Measurements from ENCODE around the gene PCCA.

Gene PCCA

GRCh38 chr13:100532090-100532766, 443.3 kb downstream of the PCCA start:
- Histone ChIP-seq H3K36me3 (ENCODE audit: control insufficient read depth in 1 of 2, insufficient read depth in 2 of 2, low read length in 2 of 2) (peaks cover 4 to 5% of the 10 kb centered on the region in 2 experiments), H3K4ac (ENCODE audit: low read depth, low read length) (no peak overlapping the region), H3K14ac (ENCODE audit: low read length) (no peak overlapping the region), H3K4me3 (ENCODE audit: low read depth, low read length) (no peak overlapping the region), H3K4me2 (ENCODE audit: low read length) (no peak overlapping the region), H3K23ac (ENCODE audit: low read length) (no peak overlapping the region), H2BK5ac (ENCODE audit: low read depth, low read length, poor library complexity) (no peak overlapping the region), H3K27me3 (ENCODE audit: insufficient read depth, low read length) (no peaks in the 10 kb centered on the region), H3K79me2 (ENCODE audit: control insufficient read depth, insufficient read depth, low read length, poor library complexity) (no peaks in the 10 kb centered on the region), H4K91ac (ENCODE audit: low read depth, low read length) (no peak overlapping the region), H3K9ac (ENCODE audit: low read length) (no peak overlapping the region), H4K12ac (ENCODE audit: low read depth, low read length) (no peak overlapping the region), H2AFZ (ENCODE audit: insufficient read depth, low read length, poor library complexity) (no peak overlapping the region), H2BK12ac (ENCODE audit: low read length) (no peak overlapping the region), H3K4me1 (ENCODE audit: control insufficient read depth in 1 of 2, insufficient read depth in 2 of 2, low read length in 2 of 2) (peaks cover 2 to 3% of the 10 kb centered on the region in 2 experiments), H3K18ac (ENCODE audit: low read length) (no peak overlapping the region), H2AK5ac (ENCODE audit: low read length) (no peak overlapping the region), H2BK120ac (ENCODE audit: insufficient read depth, low read length, poor library complexity) (no peak overlapping the region), H3K79me1 (ENCODE audit: low read length) (no peaks in the 10 kb centered on the region), H3K27ac (ENCODE audit: low read depth, low read length) (no peak overlapping the region), H3K9me3 (ENCODE audit: insufficient read depth, low read depth, low read length) (peaks cover 4% of the 10 kb centered on the region), H4K8ac (ENCODE audit: low read depth, low read length) (no peak overlapping the region)
- DNase-seq = no peak
- WGBS (ENCODE audit: extremely low coverage, insufficient coverage, insufficient read length) = no CpG with 5 or more reads among the region's 60 CpGs

DNA sequence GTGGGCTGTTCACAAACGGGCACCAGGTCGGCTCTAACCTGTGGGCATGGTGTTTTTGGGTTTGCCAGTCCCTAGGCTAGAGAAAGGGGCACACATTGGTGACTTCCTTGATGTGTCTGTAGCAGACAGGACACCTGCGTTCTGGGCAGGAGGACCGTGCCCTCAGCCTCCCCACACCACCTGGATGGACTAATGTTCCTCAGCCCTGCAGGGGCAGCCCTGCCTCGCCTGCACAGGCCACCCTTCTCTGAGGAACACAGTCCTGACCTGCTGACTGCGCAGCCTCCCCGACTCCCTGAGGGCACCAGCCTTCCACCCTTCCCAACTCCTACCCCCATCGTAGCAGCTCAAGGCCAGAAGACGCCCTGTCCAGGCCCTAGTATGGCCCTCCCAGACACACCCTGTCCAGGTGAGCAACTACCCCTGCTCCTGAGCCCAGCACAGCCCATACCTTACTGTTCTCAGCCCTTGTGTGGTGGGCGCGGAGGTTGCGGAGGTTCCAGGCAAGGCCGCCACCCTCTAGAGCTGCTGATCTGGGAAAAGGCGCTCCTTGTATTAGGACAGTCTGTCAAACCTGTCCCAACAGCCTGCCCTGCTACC, 444.0 kb downstream of the PCCA start:
- no peak overlapping the region for H2AK5ac ChIP-seq (ENCODE audit: low read length)
- H4K12ac ChIP-seq (ENCODE audit: low read depth, low read length) = no peak overlapping the region
- no peak overlapping the region for H3K27ac ChIP-seq (ENCODE audit: low read depth, low read length)
- H3K79me2 ChIP-seq (ENCODE audit: control insufficient read depth, insufficient read depth, low read length, poor library complexity) = no peaks in the 10 kb centered on the region
- no peak overlapping the region for H2BK12ac ChIP-seq (ENCODE audit: low read length)
- H3K4me2 ChIP-seq (ENCODE audit: low read length) = no peak overlapping the region
- H3K4me1 ChIP-seq (ENCODE audit: control insufficient read depth in 1 of 2, insufficient read depth in 2 of 2, low read length in 2 of 2) = peaks cover 2 to 3% of the 10 kb centered on the region in 2 experiments
- no peak overlapping the region for H3K4ac ChIP-seq (ENCODE audit: low read depth, low read length)
- no peak overlapping the region for H2AFZ ChIP-seq (ENCODE audit: insufficient read depth, low read length, poor library complexity)
- peaks cover 2 to 5% of the 10 kb centered on the region in 2 experiments for H3K36me3 ChIP-seq (ENCODE audit: control insufficient read depth in 1 of 2, insufficient read depth in 2 of 2, low read length in 2 of 2)
- no peak overlapping the region for H3K18ac ChIP-seq (ENCODE audit: low read length)
- no peak overlapping the region for H2BK120ac ChIP-seq (ENCODE audit: insufficient read depth, low read length, poor library complexity)
- no peak overlapping the region for H4K8ac ChIP-seq (ENCODE audit: low read depth, low read length)
- H2BK5ac ChIP-seq (ENCODE audit: low read depth, low read length, poor library complexity) = no peak overlapping the region
- H3K23ac ChIP-seq (ENCODE audit: low read length) = no peak overlapping the region
- no peaks in the 10 kb centered on the region for H3K27me3 ChIP-seq (ENCODE audit: insufficient read depth, low read length)
- no CpG with 5 or more reads among the region's 14 CpGs for WGBS (ENCODE audit: extremely low coverage, insufficient coverage, insufficient read length)
- H3K79me1 ChIP-seq (ENCODE audit: low read length) = no peaks in the 10 kb centered on the region
- no peak for DNase-seq
- no peak overlapping the region for H3K9ac ChIP-seq (ENCODE audit: low read length)
- no peak overlapping the region for H3K4me3 ChIP-seq (ENCODE audit: low read depth, low read length)
- no peak overlapping the region for H4K91ac ChIP-seq (ENCODE audit: low read depth, low read length)
- H3K9me3 ChIP-seq (ENCODE audit: insufficient read depth, low read depth, low read length) = peaks cover 4% of the 10 kb centered on the region
- H3K14ac ChIP-seq (ENCODE audit: low read length) = no peak overlapping the region

DNA sequence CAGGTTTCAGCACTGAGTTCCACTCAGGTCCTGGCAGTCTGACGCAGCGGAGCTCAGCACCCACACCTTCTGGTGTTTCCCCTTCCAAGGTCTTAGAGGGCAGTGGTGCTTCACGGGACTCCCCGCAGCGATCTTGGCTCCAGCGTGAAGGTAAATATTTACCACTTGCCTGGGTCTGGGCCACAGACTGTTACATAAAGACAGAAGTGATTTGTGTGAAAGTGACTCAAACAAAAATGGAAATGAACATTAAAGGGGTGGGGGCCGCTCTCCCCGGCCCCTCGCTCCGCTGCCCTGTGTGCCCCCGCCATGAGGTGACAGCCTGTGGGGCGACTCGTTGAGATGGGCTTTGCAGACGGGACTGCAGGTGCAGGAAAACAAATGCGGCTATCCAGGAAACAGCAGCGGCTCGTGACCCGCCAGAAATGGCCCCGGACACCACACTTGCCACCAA, 444.7 kb downstream of the PCCA start:
- Histone ChIP-seq H3K27me3 (ENCODE audit: insufficient read depth, low read length) (no peaks in the 10 kb centered on the region), H4K8ac (ENCODE audit: low read depth, low read length) (no peak overlapping the region)

DNA sequence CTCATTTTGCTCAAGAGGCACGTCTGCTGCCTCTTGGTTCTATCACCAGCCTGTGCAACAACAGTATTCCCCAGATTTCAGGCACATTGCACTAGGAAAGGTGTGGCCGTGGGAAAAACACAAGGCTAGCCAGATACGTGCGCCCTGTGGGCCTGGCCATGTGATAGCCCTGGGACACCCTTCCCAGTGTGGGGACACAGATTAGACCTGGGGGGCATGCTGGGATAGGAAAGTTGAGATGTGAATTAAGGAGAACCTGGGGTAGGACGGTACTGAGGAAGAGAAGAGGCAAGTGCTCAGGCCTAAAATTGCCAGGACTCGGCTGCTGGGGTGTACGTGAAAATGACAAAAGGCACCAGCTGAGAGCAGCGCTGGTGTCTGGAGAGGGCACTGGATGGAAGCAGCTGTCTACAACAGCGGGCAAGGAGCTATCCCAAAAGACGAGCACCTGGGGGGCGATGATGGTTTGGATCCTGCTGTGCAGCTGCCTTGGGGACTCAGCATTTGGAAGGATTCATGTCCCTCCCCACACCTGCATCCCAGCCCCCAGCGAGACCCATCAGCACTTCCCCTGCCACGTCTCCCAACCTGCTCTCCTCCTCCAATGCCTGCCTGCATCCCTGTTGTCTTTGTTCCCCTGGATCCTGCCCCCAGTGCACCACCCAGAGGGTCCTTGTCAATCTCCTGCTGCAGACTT, 445.4 kb downstream of the PCCA start:
- no peak for DNase-seq
- H3K14ac ChIP-seq (ENCODE audit: low read length) = no peak overlapping the region
- no peak overlapping the region for H3K27ac ChIP-seq (ENCODE audit: low read depth, low read length)
- H3K79me1 ChIP-seq (ENCODE audit: low read length) = no peaks in the 10 kb centered on the region
- H3K4me3 ChIP-seq (ENCODE audit: low read depth, low read length) = no peak overlapping the region
- no peak overlapping the region for H4K91ac ChIP-seq (ENCODE audit: low read depth, low read length)
- H2BK120ac ChIP-seq (ENCODE audit: insufficient read depth, low read length, poor library complexity) = no peak overlapping the region
- H3K4me1 ChIP-seq (ENCODE audit: control insufficient read depth in 1 of 2, insufficient read depth in 2 of 2, low read length in 2 of 2) = peaks cover 2 to 3% of the 10 kb centered on the region in 2 experiments
- no peaks in the 10 kb centered on the region for H3K79me2 ChIP-seq (ENCODE audit: control insufficient read depth, insufficient read depth, low read length, poor library complexity)
- no peak overlapping the region for H3K4ac ChIP-seq (ENCODE audit: low read depth, low read length)
- H3K36me3 ChIP-seq (ENCODE audit: control insufficient read depth in 1 of 2, insufficient read depth in 2 of 2, low read length in 2 of 2) = peaks cover 2 to 3% of the 10 kb centered on the region in 2 experiments
- H3K23ac ChIP-seq (ENCODE audit: low read length) = no peak overlapping the region
- no peak overlapping the region for H4K12ac ChIP-seq (ENCODE audit: low read depth, low read length)
- H3K18ac ChIP-seq (ENCODE audit: low read length) = no peak overlapping the region
- H2BK12ac ChIP-seq (ENCODE audit: low read length) = no peak overlapping the region
- H4K8ac ChIP-seq (ENCODE audit: low read depth, low read length) = no peak overlapping the region
- no CpG with 5 or more reads among the region's 13 CpGs for WGBS (ENCODE audit: extremely low coverage, insufficient coverage, insufficient read length)
- no peak overlapping the region for H3K9ac ChIP-seq (ENCODE audit: low read length)
- no peak overlapping the region for H2BK5ac ChIP-seq (ENCODE audit: low read depth, low read length, poor library complexity)
- H3K4me2 ChIP-seq (ENCODE audit: low read length) = no peak overlapping the region
- peaks cover 4% of the 10 kb centered on the region for H3K9me3 ChIP-seq (ENCODE audit: insufficient read depth, low read depth, low read length)
- H3K27me3 ChIP-seq (ENCODE audit: insufficient read depth, low read length) = no peaks in the 10 kb centered on the region
- H2AFZ ChIP-seq (ENCODE audit: insufficient read depth, low read length, poor library complexity) = no peak overlapping the region
- no peak overlapping the region for H2AK5ac ChIP-seq (ENCODE audit: low read length)

More for the DNA sequence above, 444.7 kb downstream of the PCCA start:
- Histone ChIP-seq H4K12ac (ENCODE audit: low read depth, low read length) (no peak overlapping the region), H2AFZ (ENCODE audit: insufficient read depth, low read length, poor library complexity) (no peak overlapping the region), H2AK5ac (ENCODE audit: low read length) (no peak overlapping the region), H3K9me3 (ENCODE audit: insufficient read depth, low read depth, low read length) (peaks cover 4% of the 10 kb centered on the region), H3K4me3 (ENCODE audit: low read depth, low read length) (no peak overlapping the region), H4K91ac (ENCODE audit: low read depth, low read length) (no peak overlapping the region), H2BK5ac (ENCODE audit: low read depth, low read length, poor library complexity) (no peak overlapping the region), H2BK120ac (ENCODE audit: insufficient read depth, low read length, poor library complexity) (no peak overlapping the region), H3K36me3 (ENCODE audit: control insufficient read depth in 1 of 2, insufficient read depth in 2 of 2, low read length in 2 of 2) (peaks cover 2 to 5% of the 10 kb centered on the region in 2 experiments), H3K14ac (ENCODE audit: low read length) (no peak overlapping the region), H3K4me2 (ENCODE audit: low read length) (no peak overlapping the region), H3K4ac (ENCODE audit: low read depth, low read length) (no peak overlapping the region), H3K23ac (ENCODE audit: low read length) (no peak overlapping the region), H3K79me2 (ENCODE audit: control insufficient read depth, insufficient read depth, low read length, poor library complexity) (no peaks in the 10 kb centered on the region), H3K79me1 (ENCODE audit: low read length) (no peaks in the 10 kb centered on the region), H3K27ac (ENCODE audit: low read depth, low read length) (no peak overlapping the region), H2BK12ac (ENCODE audit: low read length) (no peak overlapping the region), H3K4me1 (ENCODE audit: control insufficient read depth in 1 of 2, insufficient read depth in 2 of 2, low read length in 2 of 2) (peaks cover 2 to 3% of the 10 kb centered on the region in 2 experiments), H3K18ac (ENCODE audit: low read length) (no peak overlapping the region), H3K9ac (ENCODE audit: low read length) (no peak overlapping the region)
- no peak for DNase-seq
- WGBS (ENCODE audit: extremely low coverage, insufficient coverage, insufficient read length) = no CpG with 5 or more reads among the region's 19 CpGs
